Fibroblast of lung (primary cell): ENCODE results near the gene TNS1. TPM values are rescaled to one million over a fixed set of nuclear protein-coding genes. Genes with fewer than 3 reads are reported as not detected.

Experiments used
- DNase-seq, 2 donors: peaks; one replicate each; pipeline versions ENCODE4 v3.0.0 to v3.0.0-alpha.2; 2010; ENCODE audit warnings: low read depth in 2 of 2
- H2AFZ ChIP-seq: 2 replicates; pipeline ENCODE4 v1.5.1; 2012; ENCODE audit warnings: low read length, control low read depth, inconsistent platforms
- H3K27ac ChIP-seq: 2 replicates; pipeline ENCODE4 v1.5.1; 2011; ENCODE audit warnings: low read length, control low read depth; ENCODE audit not compliant: insufficient read depth
- H3K27me3 ChIP-seq: 2 replicates; pipeline ENCODE4 v1.5.1; 2011; ENCODE audit warnings: mild to moderate bottlenecking, low read length; ENCODE audit not compliant: control insufficient read depth, insufficient read depth
- H3K36me3 ChIP-seq: 2 replicates; pipeline ENCODE4 v1.5.1; 2011; ENCODE audit warnings: low read length; ENCODE audit not compliant: control insufficient read depth, insufficient read depth
- H3K4me1 ChIP-seq: 2 replicates; pipeline ENCODE4 v1.5.1; 2011; ENCODE audit warnings: low read length; ENCODE audit not compliant: control insufficient read depth, insufficient read depth; ENCODE audit errors: extremely low read depth
- H3K4me2 ChIP-seq: 2 replicates; pipeline ENCODE4 v1.5.1; 2011; ENCODE audit warnings: low read length, control low read depth; ENCODE audit not compliant: insufficient read depth; ENCODE audit errors: extremely low read depth
- H3K4me3 ChIP-seq, 4 experiments: fragments of 200-600 bp in 1 of 4; sonication (generic) in 1 of 4; replicated peaks in 1 of 4; 2 replicates each; pipeline ENCODE4 v1.5.1; 2011 to 2016; ENCODE audit warnings: low read length in 4 of 4, low read depth in 3 of 4, mild to moderate bottlenecking in 3 of 4, control low read depth in 2 of 4, inconsistent platforms in 1 of 4, mixed read lengths in 1 of 4; ENCODE audit not compliant: insufficient read depth in 1 of 4; ENCODE audit errors: control extremely low read depth in 1 of 4
- H3K79me2 ChIP-seq: 2 replicates; pipeline ENCODE4 v1.5.1; 2012; ENCODE audit warnings: mild to moderate bottlenecking, low read length, inconsistent platforms; ENCODE audit not compliant: control insufficient read depth, insufficient read depth
- H3K9ac ChIP-seq: 2 replicates; pipeline ENCODE4 v1.5.1; 2011; ENCODE audit warnings: mild to moderate bottlenecking, low read length, control low read depth; ENCODE audit not compliant: insufficient read depth
- H3K9me3 ChIP-seq: 2 replicates; pipeline ENCODE4 v1.5.1; 2012; ENCODE audit warnings: low read depth, low read length; ENCODE audit not compliant: control insufficient read depth, insufficient read depth
- H4K20me1 ChIP-seq: 2 replicates; pipeline ENCODE4 v1.5.1; 2011; ENCODE audit warnings: low read length; ENCODE audit not compliant: control insufficient read depth, insufficient read depth; ENCODE audit errors: extremely low read depth
- EZH2 ChIP-seq: IDR thresholded peaks from 2 replicates; pipeline ENCODE4 v1.5.1; 2012; ENCODE audit warnings: low read length, control low read depth, mild to moderate bottlenecking; ENCODE audit errors: missing control alignments
- polyA plus RNA-seq, 2 donors: library from polyadenylated mRNA; depleted of rRNA in 1 of 2; stranded (reverse) in 1 of 2; unstranded in 1 of 2; fragments of >200 nt; gene quantifications; 2 replicates each; pipeline ENCODE4 v1.2.1, GENCODE V29; 2011 to 2012; ENCODE audit warnings: missing spikeins in 1 of 2
- total RNA-seq: library from RNA; depleted of rRNA; stranded (reverse); fragments of >200 nt; gene quantifications from 2 replicates; pipeline ENCODE4 v1.2.1, GENCODE V29; 2014
- TF ChIP-seq, protein P1 (sequence below), 2 donors: IDR thresholded peaks in 1 of 2; conservative IDR thresholded peaks in 1 of 2; 1 replicate in 1 of 2; 2 replicates in 1 of 2; pipeline ENCODE4 v1.5.1; 2011 to 2012; ENCODE audit warnings: low read length in 2 of 2, control low read depth in 1 of 2, inconsistent platforms in 1 of 2, low read depth in 1 of 2, mild to moderate bottlenecking in 1 of 2

Gene TNS1
- total and polyA plus RNA-seq, 2 donors (not counting 1 experiment from before 2014, with no cell fraction given): 44.4 to 47.1 TPM

DNA sequence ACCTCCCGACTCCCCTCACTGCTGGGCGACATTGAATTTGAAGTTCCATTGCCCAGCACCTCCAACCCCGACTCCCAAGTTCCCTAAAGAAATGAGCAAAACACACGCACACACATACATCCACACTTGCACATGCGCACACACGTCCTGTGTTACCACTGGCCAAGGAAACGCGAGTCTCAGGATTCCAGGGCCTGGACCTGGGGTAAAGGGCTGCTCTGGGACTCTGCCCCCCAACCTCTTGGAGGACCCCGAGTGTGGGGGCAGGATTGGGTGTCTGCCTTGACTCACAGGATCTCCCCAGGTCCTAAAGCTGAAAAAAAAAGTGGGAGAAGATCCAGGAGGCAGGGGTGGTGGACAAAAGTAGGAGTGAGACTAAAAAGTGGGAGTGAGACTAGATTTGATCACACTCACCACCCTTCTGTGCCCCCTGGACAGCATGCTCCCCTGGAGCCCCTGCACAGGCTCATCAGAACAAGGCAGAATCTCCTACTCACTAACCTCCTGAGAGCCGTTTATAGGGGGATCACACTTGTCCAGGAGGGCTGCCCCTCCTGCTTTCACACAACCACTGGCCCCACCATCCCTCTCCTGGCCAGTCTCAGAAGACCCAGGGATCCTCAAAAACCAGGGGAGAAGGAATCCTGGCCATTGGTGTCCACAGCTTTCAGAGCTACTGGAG is 202.2 kb downstream of the TNS1 start:
- Histone ChIP-seq H3K4me2 (no peak overlapping the region), H3K9ac (no peak overlapping the region), H3K36me3 (peaks cover 13% of the 10 kb centered on the region), H3K4me3 (no peak overlapping the region), H3K27ac (no peak overlapping the region), H3K4me1 (peaks cover 6% of the 10 kb centered on the region), H4K20me1 (no peaks in the 10 kb centered on the region), H3K79me2 (no peaks in the 10 kb centered on the region), H3K27me3 (no peaks in the 10 kb centered on the region), H2AFZ (no peak overlapping the region), H3K9me3 (no peaks in the 10 kb centered on the region)
- TF ChIP-seq, protein P1, sequence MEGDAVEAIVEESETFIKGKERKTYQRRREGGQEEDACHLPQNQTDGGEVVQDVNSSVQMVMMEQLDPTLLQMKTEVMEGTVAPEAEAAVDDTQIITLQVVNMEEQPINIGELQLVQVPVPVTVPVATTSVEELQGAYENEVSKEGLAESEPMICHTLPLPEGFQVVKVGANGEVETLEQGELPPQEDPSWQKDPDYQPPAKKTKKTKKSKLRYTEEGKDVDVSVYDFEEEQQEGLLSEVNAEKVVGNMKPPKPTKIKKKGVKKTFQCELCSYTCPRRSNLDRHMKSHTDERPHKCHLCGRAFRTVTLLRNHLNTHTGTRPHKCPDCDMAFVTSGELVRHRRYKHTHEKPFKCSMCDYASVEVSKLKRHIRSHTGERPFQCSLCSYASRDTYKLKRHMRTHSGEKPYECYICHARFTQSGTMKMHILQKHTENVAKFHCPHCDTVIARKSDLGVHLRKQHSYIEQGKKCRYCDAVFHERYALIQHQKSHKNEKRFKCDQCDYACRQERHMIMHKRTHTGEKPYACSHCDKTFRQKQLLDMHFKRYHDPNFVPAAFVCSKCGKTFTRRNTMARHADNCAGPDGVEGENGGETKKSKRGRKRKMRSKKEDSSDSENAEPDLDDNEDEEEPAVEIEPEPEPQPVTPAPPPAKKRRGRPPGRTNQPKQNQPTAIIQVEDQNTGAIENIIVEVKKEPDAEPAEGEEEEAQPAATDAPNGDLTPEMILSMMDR (conservative IDR thresholded peaks at IDR 0.05 in 1 of 2, IDR thresholded peaks at IDR 0.05 in 1 of 2; ENCODE audit: low read depth in 1 of 2, low read length in 2 of 2): no peak
- no peak for TF ChIP-seq EZH2
- DNase-seq: no peak

DNA sequence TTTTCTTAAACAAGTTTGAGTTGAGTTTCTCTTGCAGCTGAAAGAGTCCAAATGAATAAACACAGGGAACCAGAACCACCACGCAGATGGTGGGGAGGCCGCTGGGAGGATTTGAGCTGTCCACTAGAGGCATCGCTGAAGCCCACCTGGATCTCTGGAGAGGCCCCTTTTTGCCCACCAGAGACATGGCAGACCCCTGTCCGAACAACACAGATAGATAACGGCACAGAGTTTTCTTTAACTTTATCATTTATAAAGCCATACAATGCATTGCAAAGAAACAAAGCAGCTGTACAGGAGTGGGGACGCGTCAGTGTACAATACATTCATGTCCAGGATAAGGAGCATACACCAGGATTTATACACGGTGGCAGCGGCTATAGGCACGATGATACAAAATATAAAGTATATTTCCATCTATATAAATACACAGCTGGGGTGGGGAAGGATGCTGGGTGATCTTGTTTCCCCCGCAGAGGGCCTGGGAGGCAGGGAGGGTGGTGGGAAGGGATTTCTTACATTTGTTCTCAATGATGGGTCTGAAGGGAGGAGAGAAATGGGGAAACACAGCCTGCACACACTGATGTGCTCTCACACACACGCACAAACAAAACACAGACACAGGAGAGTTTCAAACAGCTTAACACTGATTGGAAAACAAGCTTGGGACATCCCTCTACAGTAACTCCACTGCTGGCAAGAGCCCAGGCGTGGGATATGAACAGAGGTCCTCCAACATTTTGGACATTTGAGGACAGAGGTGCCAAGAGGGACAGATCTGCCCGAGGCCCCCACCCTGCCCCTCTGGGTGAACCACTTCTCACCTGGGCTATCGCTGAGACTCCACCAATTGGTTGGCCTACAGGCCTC is 203.0 kb downstream of the TNS1 start:
- H3K4me1 ChIP-seq: peaks cover 3% of the 10 kb centered on the region
- H3K27me3 ChIP-seq: no peaks in the 10 kb centered on the region
- H2AFZ ChIP-seq: no peak overlapping the region
- H4K20me1 ChIP-seq: no peaks in the 10 kb centered on the region
- H3K4me2 ChIP-seq: no peak overlapping the region
- H3K9me3 ChIP-seq: no peaks in the 10 kb centered on the region
- no peak for DNase-seq
- H3K9ac ChIP-seq: no peak overlapping the region
- TF ChIP-seq, protein P1 (conservative IDR thresholded peaks at IDR 0.05 in 1 of 2, IDR thresholded peaks at IDR 0.05 in 1 of 2; ENCODE audit: low read depth in 1 of 2, low read length in 2 of 2): no peak
- TF ChIP-seq EZH2: no peak
- no peak overlapping the region for H3K27ac ChIP-seq
- no peaks in the 10 kb centered on the region for H3K79me2 ChIP-seq
- H3K4me3 ChIP-seq: no peak overlapping the region
- H3K36me3 ChIP-seq: peaks cover 12% of the 10 kb centered on the region

DNA sequence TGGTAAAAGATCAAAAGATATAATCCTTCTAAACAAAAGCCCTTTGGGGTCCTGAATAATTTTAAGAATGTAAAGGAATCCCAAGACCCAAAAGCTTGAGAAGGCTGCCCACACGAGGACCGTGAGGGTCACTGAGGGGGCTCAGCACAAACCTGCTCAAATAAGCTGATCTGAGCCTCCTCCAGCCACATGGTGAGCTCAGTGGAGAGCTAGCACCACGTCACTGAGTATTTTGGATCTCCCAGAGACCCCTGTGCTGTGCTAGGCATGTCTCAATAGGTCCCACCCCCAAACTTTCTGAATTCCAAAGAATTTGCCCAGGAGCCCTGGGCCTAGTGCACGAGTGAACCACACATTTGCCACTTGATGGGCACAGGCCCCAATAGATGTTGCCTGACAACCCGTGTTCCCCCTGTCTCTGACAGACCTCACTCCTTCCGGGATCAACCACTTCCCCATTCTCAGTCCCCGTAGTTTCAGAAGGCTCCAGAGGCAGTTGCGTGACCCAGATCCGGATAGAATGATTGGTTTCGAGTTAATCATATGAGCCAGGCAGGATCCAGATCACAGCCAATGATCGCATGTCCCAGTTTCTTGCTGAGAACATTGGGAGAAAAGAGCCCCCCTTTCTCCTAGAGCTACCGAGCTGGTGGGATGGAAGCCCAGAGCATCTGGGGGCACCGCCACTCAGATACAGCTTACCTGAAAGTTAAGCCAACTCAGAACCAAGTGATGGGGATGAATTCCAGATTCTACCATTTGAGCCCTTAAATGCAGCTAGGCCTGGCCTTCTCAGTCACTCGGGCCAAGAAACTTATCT is 203.8 kb downstream of the TNS1 start:
- no peak for DNase-seq
- Histone ChIP-seq H3K36me3 (peaks cover 11% of the 10 kb centered on the region), H3K27ac (no peak overlapping the region), H3K4me1 (peaks cover 3% of the 10 kb centered on the region), H2AFZ (no peak overlapping the region), H3K4me3 (no peak overlapping the region), H3K9me3 (no peaks in the 10 kb centered on the region), H3K9ac (no peak overlapping the region), H3K79me2 (no peaks in the 10 kb centered on the region), H4K20me1 (no peaks in the 10 kb centered on the region), H3K27me3 (no peaks in the 10 kb centered on the region), H3K4me2 (no peak overlapping the region)
- TF ChIP-seq, protein P1 (conservative IDR thresholded peaks at IDR 0.05 in 1 of 2, IDR thresholded peaks at IDR 0.05 in 1 of 2; ENCODE audit: low read depth in 1 of 2, low read length in 2 of 2): no peak
- no peak for TF ChIP-seq EZH2
